ENCODE measurements around the gene STRIP1.
A peak's percentile ranks its signal among the peaks of the same experiment; 100 is the strongest.

STRIP1 gene

DNA sequence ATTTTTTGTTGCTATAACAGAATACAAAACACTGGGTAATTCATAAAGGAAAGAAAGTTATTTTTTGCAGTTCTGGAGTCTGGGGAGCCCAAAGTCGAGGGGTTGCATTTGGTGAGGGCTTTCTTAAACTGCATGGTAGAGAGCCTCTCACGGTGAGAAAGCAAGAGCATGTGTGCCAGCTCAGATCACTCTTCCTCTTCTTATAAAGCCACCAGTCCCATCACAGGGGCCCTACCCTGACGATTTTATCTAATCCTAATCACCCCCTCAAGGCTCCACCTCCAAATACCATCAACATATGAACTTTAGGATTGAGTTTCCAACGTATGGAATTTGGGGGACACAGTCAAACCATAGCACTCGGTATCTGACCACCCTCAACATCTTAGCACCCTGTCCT is 1.0 kb upstream of the STRIP1 start:
- Mint-ChIP-seq H3K4me1 (peaks cover 50% of the 10 kb centered on the region), H3K27me3 (no peaks in the 10 kb centered on the region), H3K9me3 (no peaks in the 10 kb centered on the region), H3K27ac (peak overlapping the region in 1 of 2 donors; percentile 8), H3K4me3 (no peak overlapping the region)
- ATAC-seq (no peak), DNase-seq (no peak)

DNA sequence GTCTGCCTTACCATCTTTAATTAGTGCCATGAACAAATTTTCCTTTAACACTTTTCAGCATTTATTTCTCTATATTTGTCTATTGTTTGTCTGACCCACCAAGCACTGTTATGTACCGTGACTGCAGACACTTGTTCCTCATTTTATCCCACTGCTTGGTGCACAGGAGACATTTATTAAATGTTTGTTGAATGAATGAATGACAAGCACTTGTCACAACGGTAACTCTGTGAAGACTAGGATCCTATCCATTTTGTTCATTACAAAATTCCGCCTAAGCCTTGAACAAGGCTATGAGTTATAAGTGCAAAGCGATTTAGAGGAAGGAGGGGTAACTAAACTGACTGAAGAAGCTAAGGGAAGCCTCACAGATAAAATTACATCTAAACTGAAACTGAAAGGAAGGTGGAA is 379 bp upstream of the STRIP1 start:
- no peak for ATAC-seq

DNA sequence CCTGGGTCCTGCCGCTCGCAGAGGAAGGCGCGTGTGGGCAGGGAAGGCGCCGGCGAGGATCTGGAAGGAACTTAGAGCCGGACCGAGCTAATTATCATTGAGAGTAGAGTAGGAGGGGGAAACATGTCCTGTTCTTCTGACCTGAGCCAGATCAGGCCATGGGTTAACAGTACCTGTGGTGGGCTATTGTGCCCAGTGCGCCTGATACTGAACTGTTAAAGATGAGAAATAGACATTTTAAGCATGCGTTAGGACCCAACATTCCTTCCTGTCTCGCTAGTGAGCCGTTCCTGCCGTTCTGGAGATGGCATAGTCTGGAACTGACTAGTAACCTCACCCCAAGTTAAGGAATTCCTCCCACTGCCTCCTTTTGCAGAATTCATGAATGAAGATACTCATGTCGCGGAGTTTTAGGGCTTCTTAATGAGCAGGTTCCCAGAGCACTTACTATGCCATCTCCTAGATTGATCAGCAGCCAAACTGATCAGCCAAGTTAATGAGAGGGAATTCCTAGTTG is 870 bp downstream of the STRIP1 start:
- Mint-ChIP-seq H3K27me3 (no peaks in the 10 kb centered on the region), H3K4me3 (peak overlapping the region; percentile 89 to 96), H3K4me1 (peaks cover 62% of the 10 kb centered on the region), H3K9me3 (no peaks in the 10 kb centered on the region), H3K27ac (peak overlapping the region; percentile 94 to 96)
- DNase-seq (no peak), ATAC-seq (no peak)

More for the DNA sequence above, 379 bp upstream of the STRIP1 start:
- peak overlapping the region; percentile 89 to 96 for H3K4me3 Mint-ChIP-seq
- no peak for DNase-seq
- H3K9me3 Mint-ChIP-seq = no peaks in the 10 kb centered on the region
- peaks cover 51% of the 10 kb centered on the region for H3K4me1 Mint-ChIP-seq
- H3K27ac Mint-ChIP-seq = peak overlapping the region; percentile 42 to 69
- H3K27me3 Mint-ChIP-seq = no peaks in the 10 kb centered on the region

- Mint-ChIP-seq H3K9me3 (no peaks in the 10 kb centered on the region), H3K27me3 (no peaks in the 10 kb centered on the region), H3K4me1 (peaks cover 45% of the 10 kb centered on the region), H3K4me3 (no peak overlapping the region), H3K27ac (no peak overlapping the region)
- no peak for DNase-seq
- ATAC-seq = no peak
These were observed 3.8 kb downstream of the STRIP1 start for GRCh38 chr1:110038271-110038670.

- peaks cover 37% of the 10 kb centered on the region for H3K4me1 Mint-ChIP-seq
- H3K4me3 Mint-ChIP-seq = no peak overlapping the region
- no peak for DNase-seq
- H3K9me3 Mint-ChIP-seq = no peaks in the 10 kb centered on the region
- ATAC-seq = no peak
- peak overlapping the region in 1 of 2 donors; percentile 34 for H3K27ac Mint-ChIP-seq
- H3K27me3 Mint-ChIP-seq = no peaks in the 10 kb centered on the region
These were observed 5.2 kb downstream of the STRIP1 start for GRCh38 chr1:110039641-110040040.

GRCh38 chr1:110040548-110040947 is 6.1 kb downstream of the STRIP1 start:
- ATAC-seq = peak; percentile 39
- no peaks in the 10 kb centered on the region for H3K27me3 Mint-ChIP-seq
- H3K4me3 Mint-ChIP-seq = no peak overlapping the region
- H3K27ac Mint-ChIP-seq = peak overlapping the region in 1 of 2 donors; percentile 80
- H3K9me3 Mint-ChIP-seq = no peaks in the 10 kb centered on the region
- no peak for DNase-seq
- H3K4me1 Mint-ChIP-seq = peaks cover 30% of the 10 kb centered on the region

- ATAC-seq = no peak
- no peaks in the 10 kb centered on the region for H3K27me3 Mint-ChIP-seq
These were observed 8.6 kb downstream of the STRIP1 start for GRCh38 chr1:110043016-110043415.

DNA sequence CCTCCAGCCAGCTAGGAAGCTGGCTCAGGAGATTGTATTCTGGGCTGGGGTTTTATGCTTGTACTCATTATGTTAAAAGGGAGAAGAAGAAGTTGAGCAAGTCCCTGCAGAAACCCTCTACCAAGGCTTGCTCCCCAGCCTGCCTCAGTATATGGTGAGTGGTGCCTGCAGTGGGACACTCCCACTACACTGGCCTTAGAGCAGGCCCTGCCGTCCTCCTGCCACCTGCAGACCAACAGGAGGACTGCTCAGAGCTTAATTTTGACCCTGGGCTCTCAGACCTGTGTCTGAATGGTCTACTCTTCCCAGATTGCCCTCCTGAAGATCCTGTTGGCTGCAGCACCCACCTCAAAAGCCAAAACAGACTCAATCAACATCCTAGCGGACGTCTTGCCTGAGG is 13.0 kb downstream of the STRIP1 start:
- no peaks in the 10 kb centered on the region for H3K9me3 Mint-ChIP-seq
- H3K27ac Mint-ChIP-seq = no peak overlapping the region
- H3K4me3 Mint-ChIP-seq = no peak overlapping the region
- ATAC-seq (no peak), DNase-seq (no peak)
- no peaks in the 10 kb centered on the region for H3K4me1 Mint-ChIP-seq
- H3K27me3 Mint-ChIP-seq = no peaks in the 10 kb centered on the region

More at GRCh38 chr1:110043016-110043415, 8.6 kb downstream of the STRIP1 start:
- no peaks in the 10 kb centered on the region for H3K9me3 Mint-ChIP-seq
- H3K27ac Mint-ChIP-seq = no peak overlapping the region
- DNase-seq = no peak
- H3K4me3 Mint-ChIP-seq = no peak overlapping the region
- peaks cover 18% of the 10 kb centered on the region for H3K4me1 Mint-ChIP-seq

DNA sequence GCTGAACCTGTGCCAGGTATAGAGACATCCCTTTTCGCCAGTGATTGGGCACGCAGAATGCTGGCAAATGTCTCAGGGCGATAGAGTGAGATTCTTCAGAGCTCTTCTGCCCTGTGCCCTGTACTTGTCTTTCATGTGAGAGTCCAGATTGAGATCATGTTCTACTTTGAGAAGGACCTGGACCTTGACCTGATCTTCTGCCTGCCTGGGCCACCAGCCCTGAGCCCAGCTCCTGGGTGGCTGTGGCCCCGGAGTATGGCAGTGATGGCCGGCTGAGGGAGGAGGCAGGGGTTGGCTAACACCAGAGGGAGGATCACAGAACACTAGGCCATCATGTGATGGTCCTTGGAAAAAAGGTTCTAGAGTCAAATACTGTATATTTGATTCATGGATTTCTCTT is 13.8 kb downstream of the STRIP1 start:
- Mint-ChIP-seq H3K9me3 (no peaks in the 10 kb centered on the region), H3K4me1 (no peaks in the 10 kb centered on the region), H3K27me3 (no peaks in the 10 kb centered on the region), H3K4me3 (no peak overlapping the region), H3K27ac (no peak overlapping the region)
- ATAC-seq (no peak), DNase-seq (no peak)

GRCh38 chr1:110048923-110049601 is 14.6 kb downstream of the STRIP1 start:
- Mint-ChIP-seq H3K9me3 (no peaks in the 10 kb centered on the region), H3K27me3 (no peaks in the 10 kb centered on the region), H3K4me3 (no peak overlapping the region), H3K4me1 (no peaks in the 10 kb centered on the region), H3K27ac (peak overlapping the region in 1 of 2 donors; percentile 16)
- ATAC-seq (no peak), DNase-seq (no peak)

- Mint-ChIP-seq H3K27ac (no peak overlapping the region), H3K4me1 (no peaks in the 10 kb centered on the region), H3K9me3 (no peaks in the 10 kb centered on the region), H3K4me3 (no peak overlapping the region), H3K27me3 (no peaks in the 10 kb centered on the region)
- DNase-seq = no peak
- no peak for ATAC-seq
These were observed 15.6 kb downstream of the STRIP1 start for GRCh38 chr1:110049801-110050601.

DNA sequence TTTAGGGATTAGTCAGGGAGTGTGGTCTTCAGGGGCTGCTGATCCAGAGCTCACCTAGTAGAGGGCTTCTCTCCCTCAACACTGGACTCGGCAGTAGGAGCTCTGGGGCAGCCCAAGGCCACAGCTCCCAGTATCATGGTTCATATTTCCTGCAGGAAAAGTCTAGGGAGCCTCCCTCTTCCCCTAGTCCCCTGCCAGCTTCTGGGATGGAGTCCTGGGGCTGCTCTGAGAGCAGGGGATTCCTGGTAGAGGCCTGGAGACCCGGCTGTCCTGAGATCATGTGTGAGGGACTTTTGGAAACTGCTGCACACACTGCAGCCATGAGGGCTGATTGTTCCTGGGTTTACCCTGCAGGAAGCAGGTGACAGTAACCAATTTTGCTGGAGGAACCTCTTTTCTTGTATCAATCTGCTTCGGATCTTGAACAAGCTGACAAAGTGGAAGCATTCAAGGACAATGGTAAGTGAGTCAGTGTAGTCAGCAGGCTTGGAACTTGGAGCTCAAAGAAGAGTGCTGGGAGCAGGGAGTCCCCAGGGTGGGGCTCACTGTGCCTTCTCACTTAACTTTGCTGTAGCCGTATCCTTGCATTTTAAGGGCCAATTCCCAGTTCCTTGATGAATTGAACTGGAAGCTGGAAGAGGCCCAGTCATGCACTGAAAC is 16.3 kb downstream of the STRIP1 start:
- H3K9me3 Mint-ChIP-seq = no peaks in the 10 kb centered on the region
- ATAC-seq (no peak), DNase-seq (no peak)
- no peaks in the 10 kb centered on the region for H3K4me1 Mint-ChIP-seq
- no peak overlapping the region for H3K4me3 Mint-ChIP-seq
- H3K27me3 Mint-ChIP-seq = no peaks in the 10 kb centered on the region
- H3K27ac Mint-ChIP-seq = peak overlapping the region in 1 of 2 donors; percentile 51

GRCh38 chr1:110051262-110051648 is 16.8 kb downstream of the STRIP1 start:
- Mint-ChIP-seq H3K9me3 (no peaks in the 10 kb centered on the region), H3K4me1 (no peaks in the 10 kb centered on the region), H3K27me3 (no peaks in the 10 kb centered on the region), H3K27ac (no peak overlapping the region), H3K4me3 (no peak overlapping the region)
- ATAC-seq (no peak), DNase-seq (no peak)

DNA sequence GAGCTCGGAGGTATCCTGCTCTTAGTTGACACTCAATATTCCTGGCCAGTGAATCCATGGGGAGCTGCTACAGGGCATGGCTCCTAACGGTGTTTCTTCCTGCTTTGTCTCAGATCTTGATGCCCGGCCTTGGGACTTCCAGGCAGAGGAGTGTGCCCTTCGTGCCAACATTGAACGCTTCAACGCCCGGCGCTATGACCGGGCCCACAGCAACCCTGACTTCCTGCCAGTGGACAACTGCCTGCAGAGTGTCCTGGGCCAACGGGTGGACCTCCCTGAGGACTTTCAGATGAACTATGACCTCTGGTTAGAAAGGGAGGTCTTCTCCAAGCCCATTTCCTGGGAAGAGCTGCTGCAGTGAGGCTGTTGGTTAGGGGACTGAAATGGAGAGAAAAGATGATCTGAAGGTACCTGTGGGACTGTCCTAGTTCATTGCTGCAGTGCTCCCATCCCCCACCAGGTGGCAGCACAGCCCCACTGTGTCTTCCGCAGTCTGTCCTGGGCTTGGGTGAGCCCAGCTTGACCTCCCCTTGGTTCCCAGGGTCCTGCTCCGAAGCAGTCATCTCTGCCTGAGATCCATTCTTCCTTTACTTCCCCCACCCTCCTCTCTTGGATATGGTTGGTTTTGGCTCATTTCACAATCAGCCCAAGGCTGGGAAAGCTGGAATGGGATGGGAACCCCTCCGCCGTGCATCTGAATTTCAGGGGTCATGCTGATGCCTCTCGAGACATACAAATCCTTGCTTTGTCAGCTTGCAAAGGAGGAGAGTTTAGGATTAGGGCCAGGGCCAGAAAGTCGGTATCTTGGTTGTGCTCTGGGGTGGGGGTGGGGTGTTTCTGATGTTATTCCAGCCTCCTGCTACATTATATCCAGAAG is 19.4 kb downstream of the STRIP1 start:
- H3K9me3 Mint-ChIP-seq = no peaks in the 10 kb centered on the region
- no peaks in the 10 kb centered on the region for H3K4me1 Mint-ChIP-seq
- H3K27me3 Mint-ChIP-seq = no peaks in the 10 kb centered on the region
- peak; percentile 80 for ATAC-seq
- no peak overlapping the region for H3K4me3 Mint-ChIP-seq
- peak; percentile 58 to 64 for DNase-seq
- no peak overlapping the region for H3K27ac Mint-ChIP-seq

Measured in stimulated activated naive CD8-positive, alpha-beta T cell treated with anti-CD3 and anti-CD28 coated beads, Interleukin-15, amount 100 ng/mL, for 72 hours (primary cell).